ENCODE results near the gene STX17. TPM values are rescaled to one million over a fixed set of nuclear protein-coding genes. Genes with fewer than 3 reads are reported as not detected.
"Not testable (repeated sequence)": the region's sequence is repeated elsewhere in the genome, so short reads cannot be mapped to it uniquely, and the experiment has no call there.

Gene STX17
- total RNA-seq, 1 donor, result 32.2 TPM

- no peaks in the 10 kb centered on the region for H4K20me1 ChIP-seq (ENCODE audit: insufficient read depth, low read length)
- no peaks in the 10 kb centered on the region for H3K27me3 ChIP-seq (ENCODE audit: insufficient read depth, low read length)
- no peak overlapping the region for H2AFZ ChIP-seq (ENCODE audit: low read length)
- peak; percentile 46 for DNase-seq (ENCODE audit: insufficient read length, low spot score, missing footprints)
- no peaks in the 10 kb centered on the region for H3K36me3 ChIP-seq (ENCODE audit: insufficient read depth, low read length)
- no peak for TF ChIP-seq CTCF (IDR thresholded peaks at IDR 0.05; ENCODE audit: extremely low read depth, low read depth, low read length)
- H3K79me2 ChIP-seq (ENCODE audit: insufficient read depth, low read length), result no peaks in the 10 kb centered on the region
- no peaks in the 10 kb centered on the region for H3K9me3 ChIP-seq (ENCODE audit: low read depth, low read length)
- H3K4me1 ChIP-seq (ENCODE audit: insufficient read depth, low read length), result peaks cover 2% of the 10 kb centered on the region
- no peak overlapping the region for H3K4me2 ChIP-seq (ENCODE audit: insufficient read depth, low read length)
- H3K27ac ChIP-seq (ENCODE audit: low read depth, low read length), result no peak overlapping the region
- no peak overlapping the region for H3K4me3 ChIP-seq (ENCODE audit: insufficient read depth, low read length)
Observed at GRCh38 chr9:99977033-99977792, 70.8 kb downstream of the STX17 start.

- DNase-seq (ENCODE audit: insufficient read length, low spot score, missing footprints), result no peak
- no peaks in the 10 kb centered on the region for H3K36me3 ChIP-seq (ENCODE audit: insufficient read depth, low read length)
- no peaks in the 10 kb centered on the region for H4K20me1 ChIP-seq (ENCODE audit: insufficient read depth, low read length)
- H2AFZ ChIP-seq (ENCODE audit: low read length), result no peak overlapping the region
- no peaks in the 10 kb centered on the region for H3K27me3 ChIP-seq (ENCODE audit: insufficient read depth, low read length)
- no peaks in the 10 kb centered on the region for H3K9me3 ChIP-seq (ENCODE audit: low read depth, low read length)
- H3K27ac ChIP-seq (ENCODE audit: low read depth, low read length), result no peak overlapping the region
- H3K4me2 ChIP-seq (ENCODE audit: insufficient read depth, low read length), result no peak overlapping the region
- H3K79me2 ChIP-seq (ENCODE audit: insufficient read depth, low read length), result no peaks in the 10 kb centered on the region
- peaks cover 2% of the 10 kb centered on the region for H3K4me1 ChIP-seq (ENCODE audit: insufficient read depth, low read length)
- no peak overlapping the region for H3K4me3 ChIP-seq (ENCODE audit: insufficient read depth, low read length)
- TF ChIP-seq CTCF (IDR thresholded peaks at IDR 0.05; ENCODE audit: extremely low read depth, low read depth, low read length), result no peak
Observed at GRCh38 chr9:99978221-99978620, 71.8 kb downstream of the STX17 start.

- H3K27me3 ChIP-seq (ENCODE audit: insufficient read depth, low read length), result no peaks in the 10 kb centered on the region
- no peak for TF ChIP-seq CTCF (IDR thresholded peaks at IDR 0.05; ENCODE audit: extremely low read depth, low read depth, low read length)
- no peaks in the 10 kb centered on the region for H3K79me2 ChIP-seq (ENCODE audit: insufficient read depth, low read length)
- H3K4me1 ChIP-seq (ENCODE audit: insufficient read depth, low read length), result no peaks in the 10 kb centered on the region
- no peak overlapping the region for H3K27ac ChIP-seq (ENCODE audit: low read depth, low read length)
- H4K20me1 ChIP-seq (ENCODE audit: insufficient read depth, low read length), result no peaks in the 10 kb centered on the region
- DNase-seq (ENCODE audit: insufficient read length, low spot score, missing footprints), result no peak
- no peak overlapping the region for H2AFZ ChIP-seq (ENCODE audit: low read length)
- H3K4me3 ChIP-seq (ENCODE audit: insufficient read depth, low read length), result no peak overlapping the region
- no peaks in the 10 kb centered on the region for H3K9me3 ChIP-seq (ENCODE audit: low read depth, low read length)
- H3K36me3 ChIP-seq (ENCODE audit: insufficient read depth, low read length), result no peaks in the 10 kb centered on the region
- H3K4me2 ChIP-seq (ENCODE audit: insufficient read depth, low read length), result no peak overlapping the region
Observed at GRCh38 chr9:99980598-99980997, 74.1 kb downstream of the STX17 start.

GRCh38 chr9:99986642-99987041 is 80.2 kb downstream of the STX17 start:
- no peaks in the 10 kb centered on the region for H3K27me3 ChIP-seq (ENCODE audit: insufficient read depth, low read length)
- no peaks in the 10 kb centered on the region for H4K20me1 ChIP-seq (ENCODE audit: insufficient read depth, low read length)
- no peak overlapping the region for H2AFZ ChIP-seq (ENCODE audit: low read length)
- H3K36me3 ChIP-seq (ENCODE audit: insufficient read depth, low read length), result no peaks in the 10 kb centered on the region
- H3K9me3 ChIP-seq (ENCODE audit: low read depth, low read length), result no peaks in the 10 kb centered on the region
- H3K4me2 ChIP-seq (ENCODE audit: insufficient read depth, low read length), result no peak overlapping the region
- no peaks in the 10 kb centered on the region for H3K79me2 ChIP-seq (ENCODE audit: insufficient read depth, low read length)
- H3K4me3 ChIP-seq (ENCODE audit: insufficient read depth, low read length), result no peak overlapping the region
- no peaks in the 10 kb centered on the region for H3K4me1 ChIP-seq (ENCODE audit: insufficient read depth, low read length)
- no peak overlapping the region for H3K27ac ChIP-seq (ENCODE audit: low read depth, low read length)
- TF ChIP-seq CTCF (IDR thresholded peaks at IDR 0.05; ENCODE audit: extremely low read depth, low read depth, low read length), result no peak
- DNase-seq (ENCODE audit: insufficient read length, low spot score, missing footprints), result no peak

- not testable (repeated sequence) for H3K27me3 ChIP-seq (ENCODE audit: insufficient read depth, low read length); H3K4me1 ChIP-seq (ENCODE audit: insufficient read depth, low read length); H3K4me2 ChIP-seq (ENCODE audit: insufficient read depth, low read length); H2AFZ ChIP-seq (ENCODE audit: low read length); H3K9me3 ChIP-seq (ENCODE audit: low read depth, low read length); H3K27ac ChIP-seq (ENCODE audit: low read depth, low read length); H3K79me2 ChIP-seq (ENCODE audit: insufficient read depth, low read length); H3K4me3 ChIP-seq (ENCODE audit: insufficient read depth, low read length); H3K36me3 ChIP-seq (ENCODE audit: insufficient read depth, low read length); H4K20me1 ChIP-seq (ENCODE audit: insufficient read depth, low read length); DNase-seq (ENCODE audit: insufficient read length, low spot score, missing footprints)
Observed at GRCh38 chr9:99990508-99990907, 84.1 kb downstream of the STX17 start.

Measured in osteoblast (primary cell).